ENCODE results near the gene FLNB. TPM values are rescaled to one million over a fixed set of nuclear protein-coding genes. Genes with fewer than 3 reads are reported as not detected.

Gene FLNB
- total RNA-seq, 1 donor from 2014 or later: 216 TPM

GRCh38 chr3:57966829-57967228 is 41.4 kb upstream of the FLNB start:
- no peaks in the 10 kb centered on the region for H3K9me3 Mint-ChIP-seq (ENCODE audit: unreplicated experiment)
- no peaks in the 10 kb centered on the region for H3K36me3 Mint-ChIP-seq (ENCODE audit: low read depth, unreplicated experiment)
- TF ChIP-seq CTCF (IDR thresholded peaks at IDR 0.05; ENCODE audit: unreplicated experiment): no peak
- H3K4me3 Mint-ChIP-seq (ENCODE audit: unreplicated experiment): no peak overlapping the region
- no peak for DNase-seq (ENCODE audit: low spot score)
- peaks cover 24% of the 10 kb centered on the region for H3K4me1 Mint-ChIP-seq (ENCODE audit: unreplicated experiment)
- no peak overlapping the region for H3K27ac Mint-ChIP-seq (ENCODE audit: unreplicated experiment)
- H3K27me3 Mint-ChIP-seq (ENCODE audit: unreplicated experiment): peaks cover 3% of the 10 kb centered on the region

- TF ChIP-seq CTCF (IDR thresholded peaks at IDR 0.05; ENCODE audit: unreplicated experiment): no peak
- Mint-ChIP-seq H3K4me1 (ENCODE audit: unreplicated experiment) (peaks cover 32% of the 10 kb centered on the region), H3K4me3 (ENCODE audit: unreplicated experiment) (no peak overlapping the region), H3K27ac (ENCODE audit: unreplicated experiment) (peak overlapping the region; percentile 20), H3K9me3 (ENCODE audit: unreplicated experiment) (no peaks in the 10 kb centered on the region), H3K27me3 (ENCODE audit: unreplicated experiment) (peaks cover 7% of the 10 kb centered on the region), H3K36me3 (ENCODE audit: low read depth, unreplicated experiment) (no peaks in the 10 kb centered on the region)
- DNase-seq (ENCODE audit: low spot score): no peak
Observed at GRCh38 chr3:57967590-57967989, 40.6 kb upstream of the FLNB start.

- H3K27me3 Mint-ChIP-seq (ENCODE audit: unreplicated experiment): peaks cover 5% of the 10 kb centered on the region
- H3K9me3 Mint-ChIP-seq (ENCODE audit: unreplicated experiment): no peaks in the 10 kb centered on the region
- H3K4me3 Mint-ChIP-seq (ENCODE audit: unreplicated experiment): no peak overlapping the region
- no peak for TF ChIP-seq CTCF (IDR thresholded peaks at IDR 0.05; ENCODE audit: unreplicated experiment)
- H3K36me3 Mint-ChIP-seq (ENCODE audit: low read depth, unreplicated experiment): no peaks in the 10 kb centered on the region
- H3K27ac Mint-ChIP-seq (ENCODE audit: unreplicated experiment): peak overlapping the region; percentile 38
- no peak for DNase-seq (ENCODE audit: low spot score)
- H3K4me1 Mint-ChIP-seq (ENCODE audit: unreplicated experiment): peaks cover 36% of the 10 kb centered on the region
Observed at GRCh38 chr3:57968501-57968900, 39.7 kb upstream of the FLNB start.

GRCh38 chr3:57971975-57972374 is 36.2 kb upstream of the FLNB start:
- H3K27me3 Mint-ChIP-seq (ENCODE audit: unreplicated experiment): peaks cover 8% of the 10 kb centered on the region
- DNase-seq (ENCODE audit: low spot score): no peak
- H3K27ac Mint-ChIP-seq (ENCODE audit: unreplicated experiment): peak overlapping the region; percentile 85
- no peaks in the 10 kb centered on the region for H3K36me3 Mint-ChIP-seq (ENCODE audit: low read depth, unreplicated experiment)
- no peak for TF ChIP-seq CTCF (IDR thresholded peaks at IDR 0.05; ENCODE audit: unreplicated experiment)
- H3K4me1 Mint-ChIP-seq (ENCODE audit: unreplicated experiment): peaks cover 43% of the 10 kb centered on the region
- H3K9me3 Mint-ChIP-seq (ENCODE audit: unreplicated experiment): no peaks in the 10 kb centered on the region
- H3K4me3 Mint-ChIP-seq (ENCODE audit: unreplicated experiment): peak overlapping the region; percentile 84

GRCh38 chr3:57972531-57973111 is 35.6 kb upstream of the FLNB start:
- no peak for TF ChIP-seq CTCF (IDR thresholded peaks at IDR 0.05; ENCODE audit: unreplicated experiment)
- H3K27me3 Mint-ChIP-seq (ENCODE audit: unreplicated experiment): peaks cover 7% of the 10 kb centered on the region
- no peak for DNase-seq (ENCODE audit: low spot score)
- no peak overlapping the region for H3K27ac Mint-ChIP-seq (ENCODE audit: unreplicated experiment)
- H3K4me1 Mint-ChIP-seq (ENCODE audit: unreplicated experiment): peaks cover 43% of the 10 kb centered on the region
- H3K4me3 Mint-ChIP-seq (ENCODE audit: unreplicated experiment): no peak overlapping the region
- no peaks in the 10 kb centered on the region for H3K36me3 Mint-ChIP-seq (ENCODE audit: low read depth, unreplicated experiment)
- H3K9me3 Mint-ChIP-seq (ENCODE audit: unreplicated experiment): no peaks in the 10 kb centered on the region

All from endothelial cell (in vitro differentiated cells).